GM18505 (cell line): ENCODE measurements around the gene EPHX1.
A peak's percentile ranks its signal among the peaks of the same experiment; 100 is the strongest.

ENCODE experiments used
- ATAC-seq: cut with Tn5 transposase; IDR thresholded peaks from one replicate; pipeline ENCODE4 v1.9.1; 2021; ENCODE audit not compliant: unreplicated experiment
- POLR2A ChIP-seq: IDR thresholded peaks from 4 replicates; pipeline ENCODE4 v1.6.1; 2011; ENCODE audit warnings: borderline replicate concordance; ENCODE audit not compliant: insufficient read depth, insufficient read length; ENCODE audit errors: extremely low read depth

The EPHX1 gene

DNA sequence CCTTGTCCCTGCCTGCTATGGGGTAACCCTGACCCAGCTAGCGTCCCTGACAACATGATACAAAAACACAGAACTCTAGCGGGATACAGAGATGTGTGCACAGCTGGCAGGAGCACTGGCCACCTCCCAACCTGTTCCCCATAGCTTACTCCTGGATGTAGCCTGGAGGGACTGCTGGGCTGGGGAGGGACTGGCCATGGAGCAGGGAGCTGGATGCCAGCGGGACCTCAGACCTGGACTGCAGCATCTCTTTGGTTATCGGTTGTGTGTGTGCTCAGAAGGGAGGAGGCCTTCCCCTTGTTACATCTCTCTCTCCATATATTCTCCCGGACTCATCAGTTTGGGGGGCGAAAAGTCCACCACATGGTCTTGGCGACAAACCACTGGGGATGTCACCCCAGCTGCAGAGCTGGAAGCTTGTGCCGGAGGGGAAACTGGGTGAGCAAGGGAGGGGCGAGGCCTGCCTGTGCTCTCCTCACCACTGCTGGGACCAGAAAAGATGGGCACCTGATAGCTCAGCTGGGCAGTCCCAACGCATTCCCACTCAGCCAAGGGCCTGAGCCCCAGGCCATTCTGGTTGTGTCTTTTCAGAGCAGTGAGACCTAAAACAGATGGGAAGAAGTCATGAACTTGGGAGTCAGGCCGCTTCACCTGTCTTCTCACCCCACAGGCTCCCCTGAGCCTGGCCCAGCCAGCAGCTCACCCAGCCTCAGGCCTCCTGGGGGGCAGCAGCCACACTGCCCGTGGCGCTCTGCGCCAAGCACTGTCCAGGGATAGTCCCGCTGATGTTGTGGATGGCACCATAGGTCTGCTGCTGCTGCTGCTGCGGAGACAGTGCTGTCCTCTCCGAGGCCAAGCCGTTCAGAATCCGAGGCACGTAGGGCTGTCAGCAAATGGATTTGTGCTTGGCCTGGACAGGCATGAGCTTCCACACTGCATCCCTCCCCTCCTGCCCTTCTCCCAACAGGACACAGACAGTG is 36.7 kb downstream of the EPHX1 start:
- no peak for ATAC-seq
- TF ChIP-seq POLR2A, result no peak

DNA sequence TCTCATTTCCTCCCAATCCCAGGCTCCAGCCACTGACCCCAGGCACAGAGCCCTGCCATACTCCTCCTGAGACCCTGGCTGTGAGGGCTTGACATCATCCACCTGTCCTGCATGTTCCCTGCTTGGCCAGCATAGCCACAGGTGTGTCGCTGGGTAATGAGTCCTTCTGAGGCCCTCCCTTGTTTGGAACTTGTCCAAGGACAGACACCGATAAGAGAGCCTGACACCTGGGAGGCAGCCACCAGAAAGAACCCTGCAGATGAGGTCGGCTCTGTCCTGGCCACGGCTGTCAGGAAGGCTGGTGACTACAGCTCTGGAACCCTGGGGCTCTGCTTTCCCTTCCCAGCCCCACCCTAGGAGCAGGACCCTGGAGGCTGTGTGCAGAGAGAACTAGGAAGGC is 37.7 kb downstream of the EPHX1 start:
- no peak for ATAC-seq
- TF ChIP-seq POLR2A, result no peak

DNA sequence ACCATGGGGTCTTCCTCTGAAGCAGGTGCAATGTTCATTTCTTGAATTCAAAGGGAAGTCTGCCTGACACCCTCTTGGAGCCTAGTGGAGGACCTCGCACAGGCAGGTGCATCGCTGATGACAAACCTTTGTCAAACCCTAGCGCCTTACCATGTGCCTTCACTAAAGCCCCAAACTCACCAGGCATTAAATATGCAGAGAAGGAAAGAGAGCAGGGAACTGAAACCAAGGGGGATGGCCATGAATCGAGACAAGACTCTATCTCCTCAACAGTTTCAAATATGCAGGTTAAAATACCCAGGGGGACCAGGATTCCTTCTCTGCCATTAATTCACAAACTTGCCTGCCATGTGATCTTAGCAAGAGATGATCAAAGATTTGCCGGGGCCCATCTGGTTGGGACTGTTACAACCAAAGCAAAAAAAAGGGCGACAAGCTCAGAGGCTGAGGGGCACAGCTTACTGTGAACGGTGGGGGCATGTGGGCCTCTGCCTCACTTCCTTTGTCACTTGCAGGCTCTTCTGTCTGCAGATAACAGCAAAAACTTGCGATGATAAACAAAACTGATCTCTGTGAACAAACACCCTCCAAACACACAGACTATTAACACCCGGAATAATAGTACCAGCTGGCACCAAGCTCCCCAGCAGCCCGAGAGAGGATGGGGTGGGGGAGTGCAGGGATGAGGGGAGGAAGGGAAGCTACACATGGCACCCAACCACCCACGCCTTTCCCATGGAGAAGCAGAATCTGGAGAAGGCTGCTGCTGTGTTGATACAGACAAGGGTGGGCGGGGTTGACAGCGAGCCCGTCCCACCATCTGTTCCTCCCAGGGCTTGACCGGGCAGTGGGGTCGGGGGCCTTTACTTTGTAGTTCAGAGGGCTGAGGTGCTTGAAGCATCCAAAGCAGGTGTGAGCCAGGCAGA is 38.4 kb downstream of the EPHX1 start:
- no peak for TF ChIP-seq POLR2A
- peak; percentile 71 for ATAC-seq

DNA sequence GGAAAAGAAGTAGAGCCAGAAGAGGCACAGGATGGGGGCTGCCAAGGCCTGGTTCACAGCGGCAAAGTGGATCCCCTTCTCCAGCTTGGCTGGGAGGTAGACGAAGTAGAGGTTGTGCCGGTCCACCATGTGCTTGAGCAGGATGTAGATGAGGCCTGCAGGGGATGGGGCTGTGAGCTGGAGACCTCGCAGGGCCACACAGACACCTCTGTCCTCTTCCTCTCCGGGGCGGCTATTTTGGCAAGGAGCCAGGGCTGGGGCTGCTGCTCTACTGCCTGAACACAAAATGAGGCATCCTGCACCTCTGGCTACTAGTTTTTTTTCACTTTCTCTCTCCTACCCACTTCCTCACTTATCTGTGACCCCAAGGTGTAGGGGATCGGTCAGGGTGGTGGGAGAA is 40.0 kb downstream of the EPHX1 start:
- no peak for TF ChIP-seq POLR2A
- no peak for ATAC-seq

DNA sequence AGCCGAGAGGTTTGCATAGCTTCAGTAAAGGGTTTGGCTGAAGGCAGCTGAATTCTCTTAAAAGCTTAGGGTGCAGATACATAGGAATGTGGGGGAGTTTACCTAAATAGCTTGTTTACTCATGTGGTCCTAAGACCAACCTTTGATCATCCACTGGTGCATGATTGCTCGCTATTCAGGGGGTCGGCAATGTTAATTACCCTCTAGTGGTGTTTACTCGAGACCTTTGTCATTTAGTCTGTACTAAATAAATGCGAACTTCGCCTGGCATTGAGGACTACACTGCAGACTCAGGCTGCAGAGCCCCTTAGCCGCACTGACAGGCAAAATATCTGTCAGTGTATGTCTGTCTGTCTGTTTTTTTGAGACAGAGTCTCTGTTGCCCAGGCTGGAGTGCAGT is 40.4 kb downstream of the EPHX1 start:
- TF ChIP-seq POLR2A, result no peak
- ATAC-seq, result no peak

DNA sequence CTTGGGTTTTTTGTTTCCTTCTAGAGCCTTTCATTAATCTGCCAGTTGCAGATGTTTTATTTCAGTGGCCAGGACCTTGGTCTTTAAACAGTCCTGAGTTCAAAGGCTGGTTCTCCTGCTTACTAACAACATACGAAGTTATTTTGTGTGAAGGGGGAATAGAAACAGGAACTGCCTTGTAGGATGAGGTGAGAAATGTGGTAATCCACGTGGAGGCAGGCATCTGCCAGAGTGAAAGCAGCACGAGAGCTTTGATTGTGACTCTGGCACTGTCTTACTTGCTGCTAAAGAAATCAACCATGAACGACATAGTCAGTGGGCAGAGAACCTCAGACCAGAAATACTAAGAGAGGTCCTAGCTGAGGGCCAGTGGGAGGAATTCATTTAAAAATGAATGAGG is 41.9 kb downstream of the EPHX1 start:
- no peak for TF ChIP-seq POLR2A
- ATAC-seq, result peak; percentile 47

DNA sequence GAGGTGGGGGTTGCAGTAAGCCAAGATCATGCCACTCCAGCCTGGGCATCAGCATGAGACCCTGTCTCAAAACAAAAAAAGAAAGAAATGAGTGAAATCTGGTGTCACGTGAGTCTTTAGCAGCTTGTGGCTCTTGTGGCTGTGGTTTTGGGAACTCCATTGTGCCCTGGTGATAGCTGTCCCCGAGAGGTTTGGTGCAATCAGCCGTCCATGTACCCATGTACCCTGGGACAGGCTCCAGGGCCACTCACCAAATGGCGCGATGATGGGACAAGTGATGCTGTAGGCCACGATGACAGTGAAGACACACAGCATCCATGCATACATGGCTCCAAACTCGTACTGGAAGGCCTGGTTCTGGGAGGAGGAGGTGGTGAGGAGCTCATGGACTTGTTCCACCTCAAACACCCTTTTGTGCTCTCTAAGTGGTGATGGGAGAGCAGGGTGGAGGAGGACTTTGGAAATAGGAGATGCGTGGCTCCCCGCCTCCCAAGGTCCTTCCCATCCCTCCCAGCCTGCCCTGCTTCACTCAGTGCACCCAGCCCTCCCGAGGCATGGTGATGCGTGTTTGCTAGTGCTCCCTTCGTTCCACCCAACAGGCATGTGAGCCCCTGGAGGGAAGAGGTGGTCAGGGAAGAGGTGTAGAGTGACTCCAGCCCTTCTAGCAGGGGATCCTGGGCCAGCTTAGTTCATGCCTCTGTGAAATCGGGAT is 42.6 kb downstream of the EPHX1 start:
- no peak for ATAC-seq
- no peak for TF ChIP-seq POLR2A

DNA sequence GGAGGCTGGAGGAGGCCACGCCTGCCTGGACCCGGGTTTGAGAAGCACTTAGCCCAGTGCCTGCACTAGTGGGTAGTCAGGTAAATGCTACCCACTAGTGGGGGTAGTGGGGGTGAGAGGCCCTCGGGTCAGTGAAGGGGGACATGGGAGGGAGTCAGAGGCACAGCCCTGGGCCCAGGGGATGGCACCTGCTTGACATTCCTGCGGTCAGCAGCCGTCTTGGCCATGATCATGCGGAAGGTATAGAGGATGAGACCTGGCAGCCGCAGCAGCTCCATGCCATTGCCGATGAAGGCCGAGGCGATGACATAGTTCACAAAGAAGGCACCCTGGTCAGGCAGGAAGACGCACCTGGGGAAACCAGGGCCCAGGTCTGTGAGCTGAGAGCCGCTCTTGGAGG is 43.5 kb downstream of the EPHX1 start:
- ATAC-seq, result no peak

DNA sequence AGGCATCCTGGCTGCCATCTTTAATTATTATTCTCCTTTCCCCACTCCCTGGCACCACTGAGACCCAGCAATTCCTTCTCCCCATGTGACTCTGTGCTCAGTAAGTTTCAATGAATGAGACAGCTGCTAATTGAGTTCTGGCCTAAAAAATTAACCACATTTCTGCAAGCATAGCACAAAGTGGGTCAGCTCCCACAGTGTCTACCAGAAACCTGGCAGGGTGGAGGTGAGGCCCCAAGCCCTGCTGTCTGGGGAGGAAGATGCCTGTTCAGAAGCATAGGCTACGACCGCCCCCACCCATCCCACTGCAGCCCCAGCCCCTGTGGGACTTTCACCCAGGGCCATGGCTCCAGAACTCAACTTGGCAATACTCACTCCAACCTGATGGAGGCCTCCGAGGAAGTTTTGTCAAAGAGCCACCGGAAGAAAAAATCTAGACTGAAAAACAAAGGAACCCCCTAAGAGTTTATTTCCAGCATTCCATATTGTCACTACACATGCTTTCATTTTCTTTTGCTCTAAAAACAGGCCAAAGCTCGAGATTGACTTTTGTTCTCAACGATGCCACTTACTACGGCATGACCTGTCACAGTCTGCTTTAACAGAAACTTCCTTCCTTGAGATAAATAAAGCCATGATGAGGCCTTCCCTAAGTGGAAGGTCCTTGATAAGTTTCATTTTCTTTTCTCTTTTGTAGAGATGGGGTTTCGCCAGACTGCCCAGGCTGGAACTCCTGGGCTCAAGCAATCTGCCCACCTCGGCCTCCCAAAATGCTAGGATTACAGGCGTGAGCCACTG is 45.8 kb downstream of the EPHX1 start:
- no peak for TF ChIP-seq POLR2A
- no peak for ATAC-seq

More for the DNA sequence above, 43.5 kb downstream of the EPHX1 start:
- no peak for TF ChIP-seq POLR2A

DNA sequence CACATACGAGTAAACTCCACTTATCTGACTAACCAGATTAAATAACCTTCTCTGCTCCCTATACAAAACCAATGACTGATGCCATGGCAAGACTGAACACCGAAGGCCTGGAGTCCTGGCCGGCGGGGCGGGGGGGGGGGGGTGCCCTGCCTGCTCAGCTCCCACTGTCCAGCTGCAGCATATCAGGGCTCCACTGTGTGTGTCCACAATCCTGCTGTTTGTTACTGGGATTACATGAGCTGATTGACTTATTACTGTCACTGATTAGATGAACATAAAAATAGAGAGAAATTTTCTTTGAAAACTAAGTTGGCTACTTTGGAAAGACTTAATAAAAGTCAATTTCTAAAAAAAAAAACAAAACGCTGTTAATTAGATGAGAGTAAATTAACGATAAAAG is 47.3 kb downstream of the EPHX1 start:
- TF ChIP-seq POLR2A, result no peak
- no peak for ATAC-seq

DNA sequence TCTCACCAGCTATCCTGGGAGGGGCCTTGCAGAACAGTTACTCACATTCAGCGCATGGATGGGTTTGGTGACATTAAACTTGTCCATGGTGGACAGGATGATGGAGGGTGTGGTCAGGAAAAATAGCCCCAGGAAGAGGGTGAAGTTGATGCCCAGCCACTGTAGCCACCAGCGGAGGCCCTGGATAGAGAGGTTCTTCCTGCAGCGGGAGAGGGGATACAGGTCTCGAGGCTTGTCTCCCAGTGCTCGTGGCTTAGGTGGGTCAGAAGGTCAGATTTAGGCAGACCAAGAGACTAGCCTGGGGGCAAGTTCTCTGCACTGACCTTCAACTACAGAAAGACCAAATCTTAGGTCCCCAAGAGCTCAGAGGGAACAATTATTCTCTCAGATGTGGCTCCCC is 49.2 kb downstream of the EPHX1 start:
- ATAC-seq, result no peak
- TF ChIP-seq POLR2A, result no peak

DNA sequence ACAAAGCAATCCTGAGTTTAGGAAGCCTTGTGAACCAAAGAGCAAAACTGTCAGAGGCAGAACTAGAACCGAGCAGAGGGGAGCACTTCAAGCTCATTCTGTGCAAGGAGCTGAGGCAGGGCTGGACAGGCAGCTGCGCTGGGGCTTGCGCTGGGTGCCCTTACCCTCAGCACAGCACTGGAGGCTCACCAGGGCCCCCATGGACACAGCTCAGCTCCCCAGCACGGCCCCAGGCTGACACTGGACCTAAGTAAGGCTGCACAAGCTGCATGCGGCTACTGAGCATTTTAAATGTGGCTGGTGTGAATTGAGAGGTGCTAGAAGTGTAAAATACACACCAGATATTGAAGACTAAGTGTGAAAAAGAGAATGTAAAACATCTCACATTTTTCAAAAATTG is 50.2 kb downstream of the EPHX1 start:
- TF ChIP-seq POLR2A, result no peak
- ATAC-seq, result no peak
